ENCODE results near the gene UEVLD. TPM values are rescaled to one million over a fixed set of nuclear protein-coding genes. Genes with fewer than 3 reads are reported as not detected.

UEVLD gene
- total and polyA plus RNA-seq, 9 of the 15 experiments (the other 6 are each of a cell fraction or from before 2014, with no cell fraction given), result 4.7 to 12.6 (median 7.4) TPM

DNA sequence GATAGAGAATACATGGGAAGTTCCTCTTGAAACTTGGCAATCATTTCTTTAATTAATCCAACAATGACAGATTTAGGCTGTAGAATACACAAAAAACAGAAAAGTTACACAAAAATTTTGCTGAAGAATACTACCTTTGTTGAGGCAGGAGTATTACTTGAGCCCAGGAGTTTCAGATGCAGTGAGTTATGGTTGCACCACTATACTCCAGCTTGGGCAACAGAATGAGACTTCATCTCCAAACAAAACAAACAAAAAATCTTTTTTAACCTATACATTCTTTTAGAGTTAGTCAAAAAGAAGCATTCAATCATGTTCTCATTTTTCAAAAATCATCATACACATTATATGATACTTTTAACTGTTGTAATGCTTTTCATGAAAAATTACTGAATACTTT lies 22.1 kb downstream of the UEVLD start:
- ChIA-PET CTCF (ENCODE audit: low intra/inter-chr PET ratio) (no interaction called here), POLR2A (interaction anchor here (0.6 kb wide), 1 partner anchor 20 kb away, joined by 3 read pairs; no protein-coding TSS in a partner anchor)
- intact Hi-C loops (cut with micrococcal nuclease) (no loop called here), in situ Hi-C loops (cut with MboI) (no loop called here)
- no peak overlapping the region for H3K9ac ChIP-seq (ENCODE audit: insufficient read depth in 1 of 2, low read depth in 2 of 2, low read length in 2 of 2)
- H3K27me3 ChIP-seq (ENCODE audit: control insufficient read depth in 2 of 2, insufficient read depth in 2 of 2, low read length in 2 of 2), result no peaks in the 10 kb centered on the region
- no peak for FAIRE-seq
- H3K4me2 ChIP-seq (ENCODE audit: insufficient read depth, low read length), result no peak overlapping the region
- DNase-seq (ENCODE audit: extremely low read depth in 1 of 4, low spot score in 3 of 4), result no peak
- no peaks in the 10 kb centered on the region for H3K4me1 ChIP-seq (replicated peaks in 1 of 2; ENCODE audit: control insufficient read depth in 2 of 2, insufficient read depth in 2 of 2, low read length in 2 of 2)
- H3K36me3 ChIP-seq (ENCODE audit: control insufficient read depth, insufficient read depth, low read length), result peaks cover 9% of the 10 kb centered on the region; the same call in 2 of the 3 replicates
- ATAC-seq, result no peak
- no peaks in the 10 kb centered on the region for H4K20me1 ChIP-seq (replicated peaks; ENCODE audit: control insufficient read depth, insufficient read depth, low read length)
- H3K9me3 ChIP-seq (replicated peaks; ENCODE audit: control insufficient read depth, insufficient read depth, low read depth, low read length), result no peaks in the 10 kb centered on the region
- no peaks in the 10 kb centered on the region for H3K9me1 ChIP-seq (ENCODE audit: control insufficient read depth, insufficient read depth, low read length)
- no peaks in the 10 kb centered on the region for H3K79me2 ChIP-seq (ENCODE audit: control insufficient read depth, insufficient read depth, low read length)
- no peak for TF ChIP-seq ERF (CRISPR knock-in tag; IDR thresholded peaks at IDR 0.05)
- TF ChIP-seq MTF1 (CRISPR knock-in tag; IDR thresholded peaks at IDR 0.05; ENCODE audit: borderline replicate concordance), result no peak
- no peak for TF ChIP-seq HNRNPUL1 (IDR thresholded peaks at IDR 0.05; ENCODE audit: low read length)
- no peak for TF ChIP-seq ELF4 (CRISPR knock-in tag; IDR thresholded peaks at IDR 0.05)
- TF ChIP-seq CREB5 (CRISPR knock-in tag; IDR thresholded peaks at IDR 0.05), result no peak
- TF ChIP-seq ZNF445 (CRISPR knock-in tag; IDR thresholded peaks at IDR 0.05; ENCODE audit: low read depth), result no peak
- TF ChIP-seq, protein P1, sequence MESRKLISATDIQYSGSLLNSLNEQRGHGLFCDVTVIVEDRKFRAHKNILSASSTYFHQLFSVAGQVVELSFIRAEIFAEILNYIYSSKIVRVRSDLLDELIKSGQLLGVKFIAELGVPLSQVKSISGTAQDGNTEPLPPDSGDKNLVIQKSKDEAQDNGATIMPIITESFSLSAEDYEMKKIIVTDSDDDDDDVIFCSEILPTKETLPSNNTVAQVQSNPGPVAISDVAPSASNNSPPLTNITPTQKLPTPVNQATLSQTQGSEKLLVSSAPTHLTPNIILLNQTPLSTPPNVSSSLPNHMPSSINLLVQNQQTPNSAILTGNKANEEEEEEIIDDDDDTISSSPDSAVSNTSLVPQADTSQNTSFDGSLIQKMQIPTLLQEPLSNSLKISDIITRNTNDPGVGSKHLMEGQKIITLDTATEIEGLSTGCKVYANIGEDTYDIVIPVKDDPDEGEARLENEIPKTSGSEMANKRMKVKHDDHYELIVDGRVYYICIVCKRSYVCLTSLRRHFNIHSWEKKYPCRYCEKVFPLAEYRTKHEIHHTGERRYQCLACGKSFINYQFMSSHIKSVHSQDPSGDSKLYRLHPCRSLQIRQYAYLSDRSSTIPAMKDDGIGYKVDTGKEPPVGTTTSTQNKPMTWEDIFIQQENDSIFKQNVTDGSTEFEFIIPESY (CRISPR knock-in tag; IDR thresholded peaks at IDR 0.05), result no peak
- TF ChIP-seq ILF3 (IDR thresholded peaks at IDR 0.05; ENCODE audit: borderline replicate concordance), result no peak
- BruUV-seq (replicated peaks), result no TSS peak
- no peak overlapping the region for H2AFZ ChIP-seq (ENCODE audit: low read depth, low read length)
- H3K4me3 ChIP-seq, result no peak overlapping the region
- no peak overlapping the region for H3K27ac ChIP-seq (ENCODE audit: extremely low read depth, low read depth, low read length)
